Measurements from ENCODE around the gene CREM.
"Not testable (repeated sequence)": the region's sequence is repeated elsewhere in the genome, so short reads cannot be mapped to it uniquely, and the experiment has no call there.

The CREM gene

GRCh38 chr10:35126530-35127288 lies at the start of gene CREM:
Gene CREM, plus strand, starts transcription at chr10:35126846. Its CDS starts 10,990 bp downstream, at chr10:35137836.
- H3K9me3 ChIP-seq (ENCODE audit: insufficient read depth, low read length): no peaks in the 10 kb centered on the region
- H3K4me3 ChIP-seq (ENCODE audit: insufficient read depth, low read length, poor library complexity, severe bottlenecking): peak within 1 kb of the TSS; percentile 99
- no peaks in the 10 kb centered on the region for H4K20me1 ChIP-seq (ENCODE audit: low read depth, low read length)
- H3K27ac ChIP-seq (ENCODE audit: low read depth, low read length): peak within 1 kb of the TSS; percentile 93
- H3K4me2 ChIP-seq (ENCODE audit: low read depth, low read length, poor library complexity, severe bottlenecking): peak within 1 kb of the TSS; percentile 93
- peak within 1 kb of the TSS; percentile 100 for H3K9ac ChIP-seq (ENCODE audit: low read length)
- H3K79me2 ChIP-seq (ENCODE audit: insufficient read depth, low read length): peaks cover 27% of the 10 kb centered on the region
- TF ChIP-seq, protein P1, sequence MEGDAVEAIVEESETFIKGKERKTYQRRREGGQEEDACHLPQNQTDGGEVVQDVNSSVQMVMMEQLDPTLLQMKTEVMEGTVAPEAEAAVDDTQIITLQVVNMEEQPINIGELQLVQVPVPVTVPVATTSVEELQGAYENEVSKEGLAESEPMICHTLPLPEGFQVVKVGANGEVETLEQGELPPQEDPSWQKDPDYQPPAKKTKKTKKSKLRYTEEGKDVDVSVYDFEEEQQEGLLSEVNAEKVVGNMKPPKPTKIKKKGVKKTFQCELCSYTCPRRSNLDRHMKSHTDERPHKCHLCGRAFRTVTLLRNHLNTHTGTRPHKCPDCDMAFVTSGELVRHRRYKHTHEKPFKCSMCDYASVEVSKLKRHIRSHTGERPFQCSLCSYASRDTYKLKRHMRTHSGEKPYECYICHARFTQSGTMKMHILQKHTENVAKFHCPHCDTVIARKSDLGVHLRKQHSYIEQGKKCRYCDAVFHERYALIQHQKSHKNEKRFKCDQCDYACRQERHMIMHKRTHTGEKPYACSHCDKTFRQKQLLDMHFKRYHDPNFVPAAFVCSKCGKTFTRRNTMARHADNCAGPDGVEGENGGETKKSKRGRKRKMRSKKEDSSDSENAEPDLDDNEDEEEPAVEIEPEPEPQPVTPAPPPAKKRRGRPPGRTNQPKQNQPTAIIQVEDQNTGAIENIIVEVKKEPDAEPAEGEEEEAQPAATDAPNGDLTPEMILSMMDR (IDR thresholded peaks at IDR 0.05; ENCODE audit: insufficient read depth, low read length, poor library complexity, severe bottlenecking): peak; percentile 74
- no peak for TF ChIP-seq EZH2phosphoT487 (conservative IDR thresholded peaks at IDR 0.05; ENCODE audit: low read length)
- no peaks in the 10 kb centered on the region for H3K27me3 ChIP-seq (ENCODE audit: low read length)
- 0 out of 2 replicates have a peak, but pooled peaks cover 6% of the 10 kb centered on the region for H3K36me3 ChIP-seq (ENCODE audit: low read length)
- H3K9me2 ChIP-seq (replicated peaks; ENCODE audit: insufficient read depth, low read length): no peaks in the 10 kb centered on the region
- H2AFZ ChIP-seq (ENCODE audit: low read depth, low read length, severe bottlenecking): peak within 1 kb of the TSS; percentile 60
- peaks cover 45% of the 10 kb centered on the region for H3F3A ChIP-seq (ENCODE audit: insufficient read depth)

DNA sequence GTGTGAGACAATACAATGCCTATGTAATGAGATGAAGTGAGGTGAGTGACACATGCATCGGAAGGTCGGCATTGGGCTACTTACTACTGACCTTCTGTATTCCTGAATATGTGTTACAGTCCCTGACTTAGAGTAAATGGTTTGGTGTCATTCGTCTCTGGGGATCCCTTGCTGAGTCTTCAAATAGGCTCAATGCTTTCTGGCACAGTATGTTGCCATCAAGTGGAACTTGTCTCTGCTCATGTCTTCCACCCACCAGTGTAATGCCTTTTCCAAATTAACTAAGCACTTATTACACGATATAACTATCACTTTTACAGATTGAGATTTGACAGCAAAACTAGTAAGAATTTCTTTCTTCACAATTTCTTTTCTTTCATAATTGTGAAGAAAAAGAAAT lies 47.4 kb upstream of the CREM start:
- TF ChIP-seq EZH2phosphoT487 (conservative IDR thresholded peaks at IDR 0.05; ENCODE audit: low read length): no peak
- TF ChIP-seq, protein P1 (IDR thresholded peaks at IDR 0.05; ENCODE audit: insufficient read depth, low read length, poor library complexity, severe bottlenecking): no peak
- Histone ChIP-seq H3F3A (ENCODE audit: insufficient read depth) (no peaks in the 10 kb centered on the region), H2AFZ (ENCODE audit: low read depth, low read length, severe bottlenecking) (no peak overlapping the region), H3K9ac (ENCODE audit: low read length) (no peak overlapping the region), H4K20me1 (ENCODE audit: low read depth, low read length) (no peaks in the 10 kb centered on the region), H3K27me3 (ENCODE audit: low read length) (no peaks in the 10 kb centered on the region), H3K27ac (ENCODE audit: low read depth, low read length) (no peak overlapping the region), H3K79me2 (ENCODE audit: insufficient read depth, low read length) (peaks cover 83% of the 10 kb centered on the region), H3K4me2 (ENCODE audit: low read depth, low read length, poor library complexity, severe bottlenecking) (no peak overlapping the region), H3K4me3 (ENCODE audit: insufficient read depth, low read length, poor library complexity, severe bottlenecking) (no peak overlapping the region), H3K9me3 (ENCODE audit: insufficient read depth, low read length) (no peaks in the 10 kb centered on the region), H3K36me3 (ENCODE audit: low read length) (peaks cover 3% of the 10 kb centered on the region; the same call in 1 of the 2 replicates), H3K9me2 (replicated peaks; ENCODE audit: insufficient read depth, low read length) (no peaks in the 10 kb centered on the region)

GRCh38 chr10:35079763-35080162 lies 46.9 kb upstream of the CREM start:
- H3K9me3 ChIP-seq (ENCODE audit: insufficient read depth, low read length): no peaks in the 10 kb centered on the region
- H3K4me2 ChIP-seq (ENCODE audit: low read depth, low read length, poor library complexity, severe bottlenecking): no peak overlapping the region
- TF ChIP-seq, protein P1 (IDR thresholded peaks at IDR 0.05; ENCODE audit: insufficient read depth, low read length, poor library complexity, severe bottlenecking): no peak
- TF ChIP-seq EZH2phosphoT487 (conservative IDR thresholded peaks at IDR 0.05; ENCODE audit: low read length): no peak
- peaks cover 83% of the 10 kb centered on the region for H3K79me2 ChIP-seq (ENCODE audit: insufficient read depth, low read length)
- H4K20me1 ChIP-seq (ENCODE audit: low read depth, low read length): no peaks in the 10 kb centered on the region
- no peak overlapping the region for H3K4me3 ChIP-seq (ENCODE audit: insufficient read depth, low read length, poor library complexity, severe bottlenecking)
- H2AFZ ChIP-seq (ENCODE audit: low read depth, low read length, severe bottlenecking): no peak overlapping the region
- H3K9me2 ChIP-seq (replicated peaks; ENCODE audit: insufficient read depth, low read length): no peaks in the 10 kb centered on the region
- H3K9ac ChIP-seq (ENCODE audit: low read length): no peak overlapping the region
- H3F3A ChIP-seq (ENCODE audit: insufficient read depth): no peaks in the 10 kb centered on the region
- H3K36me3 ChIP-seq (ENCODE audit: low read length): peaks cover 3% of the 10 kb centered on the region; the same call in 1 of the 2 replicates
- no peaks in the 10 kb centered on the region for H3K27me3 ChIP-seq (ENCODE audit: low read length)
- H3K27ac ChIP-seq (ENCODE audit: low read depth, low read length): no peak overlapping the region

DNA sequence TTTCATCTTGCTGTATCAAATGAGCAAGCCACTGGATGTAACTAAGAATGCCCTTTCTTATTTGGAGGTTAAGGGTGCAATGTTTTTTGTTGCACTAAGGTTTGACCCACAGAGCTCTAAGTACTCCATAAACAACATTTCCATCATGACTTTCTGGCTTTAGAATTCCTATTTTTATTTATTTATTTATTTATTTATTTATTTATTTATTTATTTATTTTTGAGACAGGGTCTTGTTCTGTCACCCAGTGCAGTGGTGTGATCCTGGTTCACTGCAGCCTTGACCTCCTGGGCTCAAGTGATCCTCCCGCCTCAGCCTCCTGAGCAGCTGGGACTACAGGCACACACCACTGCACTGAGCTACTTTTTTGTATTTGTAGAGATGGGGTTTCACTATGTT lies 46.4 kb upstream of the CREM start:
- peaks cover 83% of the 10 kb centered on the region for H3K79me2 ChIP-seq (ENCODE audit: insufficient read depth, low read length)
- H4K20me1 ChIP-seq (ENCODE audit: low read depth, low read length); H3F3A ChIP-seq (ENCODE audit: insufficient read depth); H3K27me3 ChIP-seq (ENCODE audit: low read length); H3K9me3 ChIP-seq (ENCODE audit: insufficient read depth, low read length); H3K4me2 ChIP-seq (ENCODE audit: low read depth, low read length, poor library complexity, severe bottlenecking); H2AFZ ChIP-seq (ENCODE audit: low read depth, low read length, severe bottlenecking); H3K27ac ChIP-seq (ENCODE audit: low read depth, low read length); H3K4me3 ChIP-seq (ENCODE audit: insufficient read depth, low read length, poor library complexity, severe bottlenecking); H3K9me2 ChIP-seq (replicated peaks; ENCODE audit: insufficient read depth, low read length); H3K36me3 ChIP-seq (ENCODE audit: low read length); H3K9ac ChIP-seq (ENCODE audit: low read length): not testable (repeated sequence)
